Measurements from ENCODE around the gene WDR45B. TPM values are rescaled to one million over a fixed set of nuclear protein-coding genes. Genes with fewer than 3 reads are reported as not detected.

The WDR45B gene
- total and polyA plus RNA-seq, 7 donors = 21.4 to 62.7 (median 32.6) TPM

GRCh38 chr17:82602986-82603710, 45.1 kb downstream of the WDR45B start:
- H3K9me3 ChIP-seq = no peaks in the 10 kb centered on the region
- H3K4me1 ChIP-seq = peaks cover 11% of the 10 kb centered on the region
- DNase-seq = no peak
- H3K36me3 ChIP-seq (ENCODE audit: insufficient read depth in 1 of 2, low read depth in 1 of 2) = peaks cover 0 to 79% of the 10 kb centered on the region in 2 donors
- peak overlapping the region; percentile 23 for H3K27ac ChIP-seq
- no peaks in the 10 kb centered on the region for H3K27me3 ChIP-seq (ENCODE audit: insufficient read depth in 3 of 3, low read length in 2 of 3)
- no peak for TF ChIP-seq CTCF (IDR thresholded peaks at IDR 0.05)
- 73 to 79% (median 75%) methylated on average over 20 of the region's 20 CpGs for WGBS, 3 donors
- intact Hi-C loops (cut with DNase I) = loop anchor here in 1 of 2 donors (5.0 kb wide), 1 partner anchor 39 kb away; no protein-coding TSS in a partner anchor
- no peak overlapping the region for H3K4me3 ChIP-seq
- no peak for ATAC-seq

GRCh38 chr17:82602487-82602886, 45.8 kb downstream of the WDR45B start:
- WGBS, 3 donors = 72 to 79% (median 77%) methylated on average over 21 of the region's 21 CpGs
- peak overlapping the region; percentile 23 for H3K27ac ChIP-seq
- no peak for TF ChIP-seq CTCF (IDR thresholded peaks at IDR 0.05)
- intact Hi-C loops (cut with DNase I) = loop anchor here in 1 of 2 donors (5.0 kb wide), 1 partner anchor 40 kb away; no protein-coding TSS in a partner anchor
- no peaks in the 10 kb centered on the region for H3K27me3 ChIP-seq (ENCODE audit: insufficient read depth in 3 of 3, low read length in 2 of 3)
- no peak for DNase-seq
- ATAC-seq = no peak
- H3K9me3 ChIP-seq = no peaks in the 10 kb centered on the region
- peaks cover 11% of the 10 kb centered on the region for H3K4me1 ChIP-seq
- peaks cover 0 to 84% of the 10 kb centered on the region in 2 donors for H3K36me3 ChIP-seq (ENCODE audit: insufficient read depth in 1 of 2, low read depth in 1 of 2)
- no peak overlapping the region for H3K4me3 ChIP-seq

GRCh38 chr17:82601447-82602000, 46.7 kb downstream of the WDR45B start:
- H3K27ac ChIP-seq = no peak overlapping the region
- 95 to 96% (median 96%) methylated on average over 24 of the region's 24 CpGs for WGBS, 3 donors
- peaks cover 0 to 90% of the 10 kb centered on the region in 2 donors for H3K36me3 ChIP-seq (ENCODE audit: insufficient read depth in 1 of 2, low read depth in 1 of 2)

GRCh38 chr17:82600731-82601446, 47.4 kb downstream of the WDR45B start:
- peak in 3 of 4 donors; percentile 41 to 60 (median 48) for ATAC-seq
- no peak for DNase-seq
- no peak overlapping the region for H3K27ac ChIP-seq
- peaks cover 0 to 90% of the 10 kb centered on the region in 2 donors for H3K36me3 ChIP-seq (ENCODE audit: insufficient read depth in 1 of 2, low read depth in 1 of 2)
- H3K9me3 ChIP-seq = no peaks in the 10 kb centered on the region
- WGBS, 3 donors = 88 to 92% (median 91%) methylated on average over 37 of the region's 37 CpGs
- no peak for TF ChIP-seq CTCF (IDR thresholded peaks at IDR 0.05)
- no peaks in the 10 kb centered on the region for H3K27me3 ChIP-seq (ENCODE audit: insufficient read depth in 3 of 3, low read length in 2 of 3)
- no peak overlapping the region for H3K4me3 ChIP-seq
- H3K4me1 ChIP-seq = peaks cover 11% of the 10 kb centered on the region
- intact Hi-C loops (cut with DNase I) = loop anchor here in 1 of 2 donors (5.0 kb wide), 1 partner anchor 41 kb away; no protein-coding TSS in a partner anchor

More at GRCh38 chr17:82601447-82602000, 46.7 kb downstream of the WDR45B start:
- ATAC-seq = no peak
- H3K4me1 ChIP-seq = peaks cover 11% of the 10 kb centered on the region
- no peak overlapping the region for H3K4me3 ChIP-seq
- intact Hi-C loops (cut with DNase I) = loop anchor here in 1 of 2 donors (5.0 kb wide), 1 partner anchor 41 kb away; no protein-coding TSS in a partner anchor
- no peak for DNase-seq
- no peaks in the 10 kb centered on the region for H3K27me3 ChIP-seq (ENCODE audit: insufficient read depth in 3 of 3, low read length in 2 of 3)
- no peaks in the 10 kb centered on the region for H3K9me3 ChIP-seq
- no peak for TF ChIP-seq CTCF (IDR thresholded peaks at IDR 0.05)

Data from psoas muscle (tissue), 8 donors.